NCI-H510A treated with DMSO at 0.1 percent for 48 hours (cell line): Measurements from ENCODE around the gene GPC6.

Experiments
- DNase-seq: peaks from one replicate; lab custom pipeline; 2025; lab: John Stamatoyannopoulos, UW

GPC6 gene

DNA sequence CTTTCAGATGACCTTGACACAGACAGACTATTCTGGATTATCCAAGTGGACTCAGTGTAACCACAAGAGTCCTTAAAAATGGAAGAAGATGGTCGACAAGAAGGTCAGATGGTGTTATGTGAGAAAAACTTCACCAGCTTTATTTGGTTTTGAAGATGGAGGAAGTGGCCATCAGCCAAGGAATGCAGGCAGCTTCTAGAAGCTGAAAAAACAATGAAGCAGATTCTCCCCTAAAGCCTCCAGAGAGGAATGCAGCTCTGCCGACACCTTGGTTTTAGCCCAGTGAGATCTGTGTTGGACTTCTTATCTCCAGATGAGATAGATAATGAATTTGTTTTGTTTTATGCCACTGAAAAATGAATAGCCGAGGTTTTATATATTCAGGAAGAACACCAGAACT lies 751.4 kb downstream of the GPC6 start:
- no peak for DNase-seq

DNA sequence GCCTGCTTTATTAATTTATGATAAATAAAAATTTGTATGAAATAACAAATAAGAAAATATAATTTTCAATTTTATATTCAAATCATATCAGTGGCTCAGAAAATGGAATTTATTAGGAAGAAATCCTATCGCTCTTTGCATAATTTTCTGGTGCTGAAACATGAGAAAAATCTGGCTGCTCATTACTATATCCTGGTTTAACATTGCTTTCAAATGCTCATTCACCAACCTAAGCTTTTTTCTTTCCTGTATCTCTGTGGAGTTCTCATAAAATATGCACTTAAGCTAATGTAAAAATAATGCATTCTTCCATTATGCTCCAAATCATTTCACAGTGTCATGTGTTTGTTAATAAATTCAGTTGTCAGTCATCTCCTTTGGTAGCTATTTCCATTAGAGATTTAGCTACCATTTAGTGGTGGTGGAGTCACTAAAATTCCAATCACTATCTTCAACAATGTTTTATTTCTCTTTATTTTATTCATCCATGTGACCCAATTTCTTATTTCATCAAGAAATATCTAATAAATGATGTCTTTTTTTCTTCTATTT lies 754.9 kb downstream of the GPC6 start:
- no peak for DNase-seq

GRCh38 chr13:93982179-93982918 lies 755.7 kb downstream of the GPC6 start:
- no peak for DNase-seq

DNA sequence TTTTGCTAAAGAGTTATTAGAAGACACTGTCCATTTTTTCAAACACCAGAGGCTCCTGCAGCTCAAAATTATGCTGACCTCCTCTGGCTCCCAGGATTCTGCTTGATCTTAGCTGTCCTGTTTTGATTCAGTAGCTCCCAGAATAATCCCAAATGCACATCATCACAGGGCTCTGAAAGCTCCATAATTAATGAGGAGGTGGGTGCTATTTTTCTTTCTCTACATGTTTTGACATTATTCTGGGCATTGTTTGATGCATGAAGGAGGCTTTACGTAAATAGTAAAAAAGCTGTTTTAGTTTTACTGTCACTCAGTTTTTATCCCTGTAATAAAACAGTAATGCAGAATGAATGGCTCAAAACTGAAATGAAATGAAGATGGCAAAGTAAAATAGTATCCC lies 757.4 kb downstream of the GPC6 start:
- no peak for DNase-seq

DNA sequence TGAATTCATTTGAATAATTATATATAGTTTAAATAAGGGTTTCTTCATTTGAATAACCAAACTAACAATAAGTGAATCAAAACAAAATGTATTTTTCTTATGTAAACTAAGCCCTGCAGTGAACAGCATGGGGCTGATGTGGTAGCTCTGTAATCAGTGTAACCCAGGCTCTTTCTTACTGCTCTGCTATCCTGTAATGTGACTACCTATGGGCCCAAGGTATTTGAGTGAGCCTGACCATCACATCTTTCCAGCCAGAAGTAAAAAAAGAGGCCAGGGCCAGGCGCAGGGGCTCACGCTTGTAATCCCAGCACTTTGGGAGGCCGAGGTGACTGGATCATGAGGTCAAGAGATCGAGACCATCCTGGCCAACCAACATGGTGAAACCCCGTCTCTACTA lies 758.3 kb downstream of the GPC6 start:
- DNase-seq: no peak

DNA sequence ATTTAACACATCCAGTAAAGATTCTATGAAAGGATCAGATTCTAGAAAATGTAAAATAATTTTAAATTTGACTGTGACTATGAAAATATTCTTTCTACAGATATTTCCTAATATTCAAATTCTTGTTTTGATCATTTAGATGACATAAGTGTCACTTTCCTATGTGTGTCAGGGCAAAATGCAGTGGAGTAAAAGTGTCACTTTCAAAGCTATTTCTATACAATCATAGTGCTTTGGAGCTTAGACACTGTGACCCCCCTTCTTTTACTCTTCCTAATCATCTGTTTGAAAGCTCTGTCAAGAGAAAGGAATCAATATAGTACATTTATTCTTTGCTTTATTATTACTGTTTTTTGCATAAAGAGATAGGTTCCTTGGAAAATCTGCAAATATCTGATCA lies 760.9 kb downstream of the GPC6 start:
- no peak for DNase-seq

DNA sequence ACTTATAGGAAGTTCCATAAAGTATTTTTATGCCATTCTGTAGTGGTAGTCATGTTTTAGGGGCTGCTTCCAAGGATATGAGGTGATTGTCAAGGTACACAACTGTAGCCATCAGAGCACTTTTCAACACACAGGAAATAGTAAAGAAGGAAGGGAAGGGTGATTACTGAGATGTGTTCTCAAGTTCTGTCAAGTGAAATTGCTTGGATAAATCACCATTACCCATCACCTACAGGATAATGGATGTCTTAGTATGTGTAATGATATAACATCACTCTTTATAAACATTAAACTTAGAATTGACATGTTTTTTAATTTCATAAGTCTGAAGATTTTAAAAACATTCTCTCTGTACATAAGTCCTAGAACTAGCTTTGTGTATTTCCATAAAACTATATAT lies 765.0 kb downstream of the GPC6 start:
- DNase-seq: no peak

DNA sequence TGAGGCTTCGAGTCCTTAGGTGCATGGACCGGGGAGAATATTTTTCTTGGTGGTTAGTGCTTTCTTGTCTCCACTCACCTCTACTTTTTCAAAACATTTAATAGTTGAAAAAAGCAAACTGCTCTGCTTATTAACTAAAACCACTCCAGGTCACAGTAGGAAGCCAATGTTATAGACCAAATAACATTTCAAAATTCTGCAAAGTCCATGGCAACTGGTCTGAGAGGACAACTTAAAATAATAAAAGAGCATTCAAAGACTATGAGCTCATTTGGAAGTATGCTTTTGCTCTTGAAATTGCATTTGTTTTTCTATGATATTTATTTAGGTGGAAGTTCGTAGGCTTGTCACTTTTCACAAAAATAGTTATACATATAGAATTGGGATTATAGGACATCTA lies 769.9 kb downstream of the GPC6 start:
- no peak for DNase-seq

GRCh38 chr13:94006296-94006695 lies 779.7 kb downstream of the GPC6 start:
- DNase-seq: no peak

DNA sequence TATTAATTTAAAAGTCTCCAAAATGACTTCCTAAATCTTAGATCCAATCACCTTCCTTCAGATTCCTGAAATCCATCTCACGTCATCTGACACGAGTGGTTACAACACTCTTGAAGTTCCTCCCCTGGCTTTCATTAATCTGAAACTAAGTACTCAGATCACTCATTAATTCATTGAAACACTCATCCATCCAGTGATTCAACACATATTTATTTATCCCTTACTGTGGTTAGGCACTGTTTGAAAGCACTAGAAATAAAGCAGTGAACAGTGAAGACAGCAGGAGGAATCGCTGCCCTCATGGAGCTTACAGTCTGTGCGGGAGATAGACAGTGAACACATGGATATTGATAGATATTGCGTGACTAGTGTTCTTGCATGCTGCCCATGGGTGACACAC lies 780.5 kb downstream of the GPC6 start:
- DNase-seq: no peak

DNA sequence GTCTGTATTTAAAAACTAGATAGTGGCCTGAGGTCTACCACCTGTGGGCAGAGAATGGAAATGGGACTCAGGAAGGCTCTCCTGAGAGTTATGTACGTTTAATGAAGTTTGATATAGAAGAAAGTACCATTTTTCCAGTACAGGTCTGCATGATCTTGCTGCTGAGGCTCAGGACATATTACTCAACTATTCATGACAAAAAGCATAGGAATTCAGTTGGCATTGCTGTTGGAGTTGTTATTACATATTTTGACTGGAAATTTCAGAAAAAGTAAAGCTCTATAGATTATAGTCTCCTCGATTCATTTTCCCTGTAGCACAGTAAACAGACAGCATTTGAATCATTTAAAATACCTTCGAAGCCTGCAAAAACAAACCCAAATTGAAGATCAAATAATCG lies 783.1 kb downstream of the GPC6 start:
- DNase-seq: no peak

DNA sequence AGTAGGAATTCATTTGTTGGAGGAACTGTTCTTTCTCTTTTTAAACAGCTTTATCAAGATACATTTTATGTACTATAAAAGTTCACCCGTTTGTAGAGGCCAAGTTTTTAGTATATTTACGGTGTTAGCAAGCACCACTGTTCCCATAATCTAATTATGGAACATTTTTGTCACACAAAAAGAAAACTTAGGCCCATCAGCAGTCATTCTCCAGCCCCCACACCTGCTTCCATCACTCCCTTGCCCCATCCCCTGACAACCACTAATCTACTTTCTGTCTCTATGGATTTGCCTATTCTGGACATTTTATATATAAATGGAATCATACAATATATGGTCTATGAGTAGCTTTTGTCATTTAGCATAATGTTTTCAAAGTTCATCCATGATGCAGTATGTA lies 787.9 kb downstream of the GPC6 start:
- DNase-seq: no peak

DNA sequence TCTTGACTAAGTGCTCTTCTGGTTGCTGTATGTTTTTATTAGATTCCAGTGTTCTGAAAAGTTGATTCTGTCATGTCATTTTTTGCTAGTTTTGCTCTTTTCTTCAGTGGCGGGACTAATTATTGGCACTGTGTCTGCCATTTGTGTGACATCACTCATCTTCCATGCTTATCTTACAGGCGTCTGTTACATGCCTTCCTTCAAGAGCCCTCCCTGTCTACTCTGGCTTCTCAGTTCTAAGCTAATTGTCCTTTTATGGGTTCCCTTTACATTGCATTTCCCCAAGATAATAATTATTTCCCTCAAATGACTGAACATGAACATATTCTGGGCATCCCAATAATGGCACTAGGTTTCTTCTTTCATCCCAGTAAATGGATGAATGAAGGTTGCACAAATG lies 793.8 kb downstream of the GPC6 start:
- no peak for DNase-seq

DNA sequence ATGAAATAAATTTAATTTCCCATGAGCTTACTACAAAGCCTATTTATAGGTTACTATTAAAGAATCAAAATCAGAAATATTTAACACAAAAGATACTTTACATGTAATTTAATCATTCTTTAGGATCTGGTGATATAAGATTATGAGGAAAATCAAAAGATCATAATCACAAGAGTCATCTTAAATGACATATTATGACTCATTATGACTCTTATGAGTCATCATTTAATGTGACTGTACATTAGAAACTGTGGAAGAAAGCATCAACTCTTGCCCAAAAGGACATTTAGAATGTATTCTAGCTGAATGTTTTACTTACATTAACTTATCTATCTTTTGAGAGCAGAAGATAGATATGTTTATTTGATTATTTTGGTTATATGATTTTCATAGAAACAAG lies 794.2 kb downstream of the GPC6 start:
- DNase-seq: no peak

- no peak for DNase-seq
Measured at GRCh38 chr13:94028234-94028633, 801.6 kb downstream of the GPC6 start.

- DNase-seq: no peak
Measured at GRCh38 chr13:94028650-94029049, 802.0 kb downstream of the GPC6 start.

DNA sequence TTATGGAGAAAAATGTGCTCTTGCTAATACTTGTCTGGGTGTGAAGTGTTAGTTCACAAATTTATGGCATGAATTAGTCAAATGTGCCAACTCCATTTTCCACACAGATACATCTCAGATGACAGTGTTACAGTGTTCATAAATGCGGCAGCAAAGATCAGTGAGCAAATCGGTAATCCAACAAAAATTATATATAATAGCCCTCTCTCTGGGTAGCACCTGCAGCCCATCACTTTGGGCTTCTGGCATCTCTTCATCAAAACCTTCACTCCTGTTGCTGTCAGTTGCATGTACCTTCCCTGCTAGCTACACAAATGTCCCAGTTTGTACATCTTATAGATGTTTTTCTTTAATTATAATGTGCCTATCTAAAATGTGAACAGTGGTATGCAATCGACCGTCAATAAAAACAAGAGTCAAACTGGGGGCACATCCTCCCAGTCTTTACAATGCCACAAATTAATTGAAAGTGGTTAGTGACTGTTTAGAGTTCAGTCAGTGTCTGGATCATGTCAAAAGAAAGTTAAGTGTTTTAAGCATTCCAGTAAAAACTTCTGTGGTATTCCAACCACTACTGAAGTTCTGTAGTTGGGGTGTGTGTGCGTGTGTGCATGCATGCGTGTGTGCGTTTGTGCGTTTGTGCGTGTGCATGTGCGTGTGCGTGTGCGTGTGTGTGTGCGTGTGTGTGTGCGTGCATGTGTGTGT lies 804.0 kb downstream of the GPC6 start:
- DNase-seq: no peak

DNA sequence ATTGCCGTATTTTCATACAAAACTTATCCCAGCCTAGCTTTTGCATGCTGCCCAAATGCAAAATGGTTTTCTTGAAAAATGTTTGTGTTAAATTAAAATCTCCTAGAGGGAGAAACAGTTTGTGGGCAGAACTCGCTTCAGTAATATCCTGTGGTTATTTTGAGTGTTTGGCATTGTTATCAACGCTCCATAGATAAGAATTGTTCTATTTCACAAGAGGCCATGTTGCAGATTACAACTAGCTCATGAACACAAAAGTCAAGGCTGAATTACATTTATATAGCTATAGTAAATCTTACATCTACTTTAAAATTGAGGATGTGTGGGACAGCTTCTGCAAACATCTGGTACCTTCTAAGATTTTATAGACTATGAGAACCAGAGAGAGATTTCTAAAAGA lies 805.0 kb downstream of the GPC6 start:
- DNase-seq: no peak

DNA sequence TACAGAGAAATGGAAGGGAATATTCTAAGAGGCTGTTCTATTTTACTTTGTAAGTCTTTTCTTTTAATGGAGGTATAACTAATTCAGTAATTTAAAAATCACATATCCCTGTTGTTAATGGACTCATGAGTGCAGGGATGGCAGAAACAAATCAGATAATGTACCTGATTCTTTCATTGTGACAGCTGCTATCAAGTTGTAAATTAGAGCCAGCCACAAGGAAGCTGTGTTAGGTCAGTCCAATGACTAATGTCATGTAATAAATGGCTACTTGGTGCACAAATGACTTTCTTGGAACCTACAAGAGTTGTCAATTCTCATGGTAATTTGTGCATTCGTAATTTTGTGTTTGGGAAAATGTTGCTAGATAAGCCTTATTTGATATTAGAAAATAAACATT lies 806.5 kb downstream of the GPC6 start:
- DNase-seq: no peak

DNA sequence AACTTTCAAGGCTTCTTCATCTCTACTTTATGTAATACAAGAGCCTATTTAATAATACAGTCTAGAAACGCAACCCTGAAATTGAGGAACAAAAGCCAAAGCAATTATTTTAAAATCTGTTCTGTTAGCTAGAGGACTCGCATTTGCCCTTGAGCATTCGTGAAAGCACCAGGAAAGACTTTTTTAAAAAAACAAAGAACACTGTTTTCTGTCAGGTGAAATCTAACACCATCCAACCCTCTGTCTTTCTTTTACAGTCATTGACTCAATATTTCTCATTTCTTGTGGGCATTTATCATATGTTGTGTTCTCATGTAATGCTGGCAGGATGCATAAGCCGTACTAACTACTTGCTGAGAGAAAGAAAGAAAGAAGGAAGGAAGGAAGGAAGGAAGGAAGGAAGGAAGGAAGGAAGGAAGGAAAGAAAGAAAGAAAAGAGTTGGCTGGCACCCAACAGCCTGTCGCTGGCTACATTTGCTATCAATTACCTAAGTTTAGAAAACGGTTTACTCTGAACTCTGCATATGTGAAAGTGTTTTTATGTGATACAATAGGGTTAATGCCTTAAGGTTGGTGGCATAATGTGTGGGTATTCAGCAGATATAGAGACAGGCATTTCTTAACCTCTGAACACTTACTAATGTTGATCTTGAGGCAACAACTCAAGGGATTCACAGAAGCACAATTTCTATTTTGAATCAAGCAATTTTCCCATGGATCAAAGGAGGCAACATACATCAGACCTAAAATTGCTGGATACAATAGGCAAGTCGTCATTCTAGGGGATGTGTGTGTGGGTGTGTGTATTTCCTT lies 807.4 kb downstream of the GPC6 start:
- no peak for DNase-seq

DNA sequence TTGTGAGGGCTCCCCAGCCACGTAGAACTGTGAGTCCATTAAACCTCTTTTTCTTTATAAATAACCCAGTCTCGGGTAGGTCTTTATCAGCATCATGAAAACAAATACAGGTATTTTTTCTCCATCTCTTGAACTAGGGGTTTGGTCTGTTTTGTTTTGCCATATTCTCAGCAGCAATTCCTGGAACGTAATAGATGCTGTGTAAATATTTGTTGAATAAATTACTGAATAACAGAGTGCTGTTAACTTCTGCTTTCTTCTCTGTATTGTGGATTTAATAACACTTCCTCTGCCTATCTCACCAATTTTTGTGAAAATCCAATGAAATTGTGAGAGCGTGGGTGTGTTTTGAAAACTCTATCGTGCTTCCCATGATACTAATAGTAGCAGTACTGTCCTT lies 823.4 kb downstream of the GPC6 start:
- DNase-seq: no peak

- no peak for DNase-seq
Measured at GRCh38 chr13:94050686-94051085, 824.1 kb downstream of the GPC6 start.
